K562 (cell line): ENCODE measurements around the gene NOTCH1.

ENCODE experiments used
- CHAMP1 ChIP-seq: fragments of 450-650 bp; IDR thresholded peaks from 2 replicates; pipeline ENCODE4 v1.6.1; 2016; ENCODE audit warnings: mild to moderate bottlenecking
- EP300 ChIP-seq: IDR thresholded peaks from 2 replicates; pipeline ENCODE4 v1.6.1; 2012; ENCODE audit warnings: low read length, improper control_type of control experiment
- EZH2 ChIP-seq: IDR thresholded peaks from 2 replicates; pipeline ENCODE4 v1.6.1; 2012; ENCODE audit warnings: low read depth, mild to moderate bottlenecking, inconsistent platforms, low read length, borderline replicate concordance
- FIP1L1 ChIP-seq: fragments of 200-400 bp; formaldehyde crosslinking; IDR thresholded peaks from 2 replicates; pipeline ENCODE4 v1.6.1; 2018; ENCODE audit warnings: mild to moderate bottlenecking, low read depth, low read length; ENCODE audit not compliant: poor library complexity, severe bottlenecking
- HMGXB4 ChIP-seq: sonication (generic); formaldehyde crosslinking; IDR thresholded peaks from 2 replicates; pipeline ENCODE4 v1.8.1; 2023; ENCODE audit warnings: mild to moderate bottlenecking, missing genetic modification reagents
- MLLT1 ChIP-seq, 2 experiments: fragments of 450-650 bp; IDR thresholded peaks; 2 replicates each; pipeline ENCODE4 v1.6.1; 2016
- POLR2A ChIP-seq: fragments of 450-650 bp; conservative IDR thresholded peaks from 2 replicates; pipeline ENCODE4 v1.6.1; 2016
- REST ChIP-seq, 2 experiments: fragments of 450-650 bp; formaldehyde crosslinking in 1 of 2; IDR thresholded peaks; 2 replicates each; pipeline versions ENCODE4 v1.4.0 to v1.6.1; 2014 to 2020; ENCODE audit warnings: mild to moderate bottlenecking in 2 of 2, borderline replicate concordance in 1 of 2, low read depth in 1 of 2
- RFX1 ChIP-seq: fragments of 450-650 bp; IDR thresholded peaks from 2 replicates; pipeline ENCODE4 v1.6.1; 2016; ENCODE audit warnings: mild to moderate bottlenecking, moderate library complexity

GRCh38 chr9:136530461-136531089 lies 15.3 kb downstream of the NOTCH1 start:
- TF ChIP-seq MLLT1 (IDR thresholded peaks at IDR 0.05) (no peak), POLR2A (no peak), EP300 (no peak), REST (IDR thresholded peaks at IDR 0.05; ENCODE audit: borderline replicate concordance) (no peak), REST (CRISPR knock-in tag; IDR thresholded peaks at IDR 0.05; ENCODE audit: low read depth) (no peak), EZH2 (no peak), RFX1 (no peak), FIP1L1 (no peak), CHAMP1 (no peak), HMGXB4 (CRISPR knock-in tag) (no peak)
